SK-N-SH treated with all-trans-retinoic acid at 6 μM for 48 hours (cell line): Measurements from ENCODE around the gene KRR1.

Experiments used
- CREB5 ChIP-seq: fragments of 250-450 bp; sonication (Bioruptor Pico); IDR thresholded peaks from 2 replicates; pipeline ENCODE4 v1.5.1; 2020; ENCODE audit warnings: low read depth, mild to moderate bottlenecking, moderate library complexity
- CSDC2 ChIP-seq: fragments of 250-450 bp; sonication (Bioruptor Pico); IDR thresholded peaks from 2 replicates; pipeline ENCODE4 v1.5.0; 2020; ENCODE audit warnings: mild to moderate bottlenecking, moderate library complexity
- ESRRG ChIP-seq: fragments of 250-450 bp; sonication (Bioruptor Pico); IDR thresholded peaks from 2 replicates; pipeline ENCODE4 v1.6.1; 2021; ENCODE audit warnings: mild to moderate bottlenecking
- GLIS3 ChIP-seq: fragments of 250-450 bp; sonication (Bioruptor Pico); IDR thresholded peaks from 2 replicates; pipeline ENCODE4 v1.5.0; 2020; ENCODE audit warnings: mild to moderate bottlenecking, moderate library complexity
- PATZ1 ChIP-seq: fragments of 250-450 bp; sonication (Bioruptor Pico); IDR thresholded peaks from 2 replicates; pipeline ENCODE4 v1.8.0; 2020; ENCODE audit warnings: mild to moderate bottlenecking, moderate library complexity, borderline replicate concordance
- PPARA ChIP-seq: fragments of 250-450 bp; sonication (Bioruptor Pico); IDR thresholded peaks from 2 replicates; pipeline ENCODE4 v1.5.0; 2020; ENCODE audit warnings: mild to moderate bottlenecking, borderline replicate concordance
- RARB ChIP-seq: fragments of 250-450 bp; sonication (Bioruptor Pico); IDR thresholded peaks from 2 replicates; pipeline ENCODE4 v1.8.0; 2021; ENCODE audit warnings: mild to moderate bottlenecking, moderate library complexity
- SNAI2 ChIP-seq: fragments of 250-450 bp; sonication (Bioruptor Pico); IDR thresholded peaks from 2 replicates; pipeline ENCODE4 v1.5.0; 2020; ENCODE audit warnings: mild to moderate bottlenecking, moderate library complexity
- TCF4 ChIP-seq: fragments of 250-450 bp; sonication (Bioruptor Pico); IDR thresholded peaks from 2 replicates; pipeline ENCODE4 v1.8.0; 2021; ENCODE audit warnings: mild to moderate bottlenecking, moderate library complexity, borderline replicate concordance
- ZC3H10 ChIP-seq: fragments of 250-450 bp; sonication (Bioruptor Pico); IDR thresholded peaks from 2 replicates; pipeline ENCODE4 v1.5.1; 2021; ENCODE audit warnings: mild to moderate bottlenecking, moderate library complexity
- ZFP3 ChIP-seq: fragments of 250-450 bp; sonication (Bioruptor Pico); IDR thresholded peaks from 2 replicates; pipeline ENCODE4 v1.5.0; 2020; ENCODE audit warnings: mild to moderate bottlenecking, moderate library complexity
- ZFP30 ChIP-seq: fragments of 450-650 bp; formaldehyde crosslinking; IDR thresholded peaks from 2 replicates; pipeline ENCODE4 v1.5.0; 2022; ENCODE audit warnings: mild to moderate bottlenecking, moderate library complexity
- ZNF565 ChIP-seq: fragments of 450-650 bp; formaldehyde crosslinking; conservative IDR thresholded peaks from 2 replicates; pipeline ENCODE4 v1.5.0; 2020; ENCODE audit warnings: low read depth, mild to moderate bottlenecking, moderate library complexity
- ZNF70 ChIP-seq: fragments of 450-650 bp; formaldehyde crosslinking; IDR thresholded peaks from 2 replicates; pipeline ENCODE4 v1.5.0; 2020; ENCODE audit warnings: mild to moderate bottlenecking, moderate library complexity

- TF ChIP-seq ZNF565 (CRISPR knock-in tag) (no peak), PPARA (no peak), ESRRG (CRISPR knock-in tag) (no peak), PATZ1 (CRISPR knock-in tag) (no peak), CREB5 (CRISPR knock-in tag) (no peak), TCF4 (no peak), ZFP3 (CRISPR knock-in tag) (no peak), SNAI2 (no peak), ZNF70 (no peak), GLIS3 (CRISPR knock-in tag) (no peak), ZC3H10 (CRISPR knock-in tag) (no peak), RARB (CRISPR knock-in tag) (no peak), ZFP30 (no peak), CSDC2 (CRISPR knock-in tag) (no peak)
Observed at GRCh38 chr12:75554556-75554880, 43.1 kb upstream of the KRR1 start.
